ENCODE data around the gene MLXIP. TPM values are rescaled to one million over a fixed set of nuclear protein-coding genes. Genes with fewer than 3 reads are reported as not detected.

The MLXIP gene
- total and polyA plus RNA-seq, 2 of the 13 experiments (the other 11 are each of a cell fraction or from before 2014, with no cell fraction given): 5.3 to 6.7 TPM

GRCh38 chr12:122078141-122079032 lies at the start of gene MLXIP (continued):
- TF ChIP-seq, protein P1, sequence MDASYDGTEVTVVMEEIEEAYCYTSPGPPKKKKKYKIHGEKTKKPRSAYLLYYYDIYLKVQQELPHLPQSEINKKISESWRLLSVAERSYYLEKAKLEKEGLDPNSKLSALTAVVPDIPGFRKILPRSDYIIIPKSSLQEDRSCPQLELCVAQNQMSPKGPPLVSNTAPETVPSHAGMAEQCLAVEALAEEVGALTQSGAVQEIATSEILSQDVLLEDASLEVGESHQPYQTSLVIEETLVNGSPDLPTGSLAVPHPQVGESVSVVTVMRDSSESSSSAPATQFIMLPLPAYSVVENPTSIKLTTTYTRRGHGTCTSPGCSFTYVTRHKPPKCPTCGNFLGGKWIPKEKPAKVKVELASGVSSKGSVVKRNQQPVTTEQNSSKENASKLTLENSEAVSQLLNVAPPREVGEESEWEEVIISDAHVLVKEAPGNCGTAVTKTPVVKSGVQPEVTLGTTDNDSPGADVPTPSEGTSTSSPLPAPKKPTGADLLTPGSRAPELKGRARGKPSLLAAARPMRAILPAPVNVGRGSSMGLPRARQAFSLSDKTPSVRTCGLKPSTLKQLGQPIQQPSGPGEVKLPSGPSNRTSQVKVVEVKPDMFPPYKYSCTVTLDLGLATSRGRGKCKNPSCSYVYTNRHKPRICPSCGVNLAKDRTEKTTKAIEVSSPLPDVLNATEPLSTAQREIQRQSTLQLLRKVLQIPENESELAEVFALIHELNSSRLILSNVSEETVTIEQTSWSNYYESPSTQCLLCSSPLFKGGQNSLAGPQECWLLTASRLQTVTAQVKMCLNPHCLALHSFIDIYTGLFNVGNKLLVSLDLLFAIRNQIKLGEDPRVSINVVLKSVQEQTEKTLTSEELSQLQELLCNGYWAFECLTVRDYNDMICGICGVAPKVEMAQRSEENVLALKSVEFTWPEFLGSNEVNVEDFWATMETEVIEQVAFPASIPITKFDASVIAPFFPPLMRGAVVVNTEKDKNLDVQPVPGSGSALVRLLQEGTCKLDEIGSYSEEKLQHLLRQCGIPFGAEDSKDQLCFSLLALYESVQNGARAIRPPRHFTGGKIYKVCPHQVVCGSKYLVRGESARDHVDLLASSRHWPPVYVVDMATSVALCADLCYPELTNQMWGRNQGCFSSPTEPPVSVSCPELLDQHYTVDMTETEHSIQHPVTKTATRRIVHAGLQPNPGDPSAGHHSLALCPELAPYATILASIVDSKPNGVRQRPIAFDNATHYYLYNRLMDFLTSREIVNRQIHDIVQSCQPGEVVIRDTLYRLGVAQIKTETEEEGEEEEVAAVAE (CRISPR knock-in tag; IDR thresholded peaks at IDR 0.05; ENCODE audit: borderline replicate concordance): no peak
- TF ChIP-seq SMAD3 (CRISPR knock-in tag; IDR thresholded peaks at IDR 0.05): no peak
- TF ChIP-seq U2AF2 (IDR thresholded peaks at IDR 0.05; ENCODE audit: low read depth, low read length): no peak
- no peak for TF ChIP-seq ZSCAN30 (CRISPR knock-in tag; IDR thresholded peaks at IDR 0.05)
- TF ChIP-seq ZNF382 (CRISPR knock-in tag; IDR thresholded peaks at IDR 0.05; ENCODE audit: borderline replicate concordance): no peak
- TF ChIP-seq, protein P2, sequence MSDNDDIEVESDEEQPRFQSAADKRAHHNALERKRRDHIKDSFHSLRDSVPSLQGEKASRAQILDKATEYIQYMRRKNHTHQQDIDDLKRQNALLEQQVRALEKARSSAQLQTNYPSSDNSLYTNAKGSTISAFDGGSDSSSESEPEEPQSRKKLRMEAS (IDR thresholded peaks at IDR 0.05): peak; percentile 98
- no peak for TF ChIP-seq ZNF318 (CRISPR knock-in tag; IDR thresholded peaks at IDR 0.05)
- no peak for TF ChIP-seq TBL1XR1 (IDR thresholded peaks at IDR 0.05; ENCODE audit: borderline replicate concordance, low read length, partially characterized antibody)
- TF ChIP-seq TMF1 (CRISPR knock-in tag; IDR thresholded peaks at IDR 0.05; ENCODE audit: low read depth): peak; percentile 78; the same call in 1 of the 2 replicates
- TF ChIP-seq ZFP41 (CRISPR knock-in tag; IDR thresholded peaks at IDR 0.05; ENCODE audit: borderline replicate concordance): no peak
- TF ChIP-seq, protein P3, sequence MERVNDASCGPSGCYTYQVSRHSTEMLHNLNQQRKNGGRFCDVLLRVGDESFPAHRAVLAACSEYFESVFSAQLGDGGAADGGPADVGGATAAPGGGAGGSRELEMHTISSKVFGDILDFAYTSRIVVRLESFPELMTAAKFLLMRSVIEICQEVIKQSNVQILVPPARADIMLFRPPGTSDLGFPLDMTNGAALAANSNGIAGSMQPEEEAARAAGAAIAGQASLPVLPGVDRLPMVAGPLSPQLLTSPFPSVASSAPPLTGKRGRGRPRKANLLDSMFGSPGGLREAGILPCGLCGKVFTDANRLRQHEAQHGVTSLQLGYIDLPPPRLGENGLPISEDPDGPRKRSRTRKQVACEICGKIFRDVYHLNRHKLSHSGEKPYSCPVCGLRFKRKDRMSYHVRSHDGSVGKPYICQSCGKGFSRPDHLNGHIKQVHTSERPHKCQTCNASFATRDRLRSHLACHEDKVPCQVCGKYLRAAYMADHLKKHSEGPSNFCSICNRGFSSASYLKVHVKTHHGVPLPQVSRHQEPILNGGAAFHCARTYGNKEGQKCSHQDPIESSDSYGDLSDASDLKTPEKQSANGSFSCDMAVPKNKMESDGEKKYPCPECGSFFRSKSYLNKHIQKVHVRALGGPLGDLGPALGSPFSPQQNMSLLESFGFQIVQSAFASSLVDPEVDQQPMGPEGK (CRISPR knock-in tag; IDR thresholded peaks at IDR 0.05): peak; percentile 83
- TF ChIP-seq KDM4B (CRISPR knock-in tag; IDR thresholded peaks at IDR 0.05): no peak
